Lung microvascular endothelial cell (primary cell): ENCODE data around the gene CHCHD4. TPM values are rescaled to one million over a fixed set of nuclear protein-coding genes. Genes with fewer than 3 reads are reported as not detected.
A peak's percentile ranks its signal among the peaks of the same experiment; 100 is the strongest.

ENCODE experiments used
- DNase-seq, 2 donors: peaks; one replicate each; pipeline versions ENCODE4 v3.0.0 to v3.0.0-alpha.2; 2010; ENCODE audit warnings: low read depth in 2 of 2
- total RNA-seq: library from RNA; depleted of rRNA; stranded (reverse); fragments of >200 nt; gene quantifications from 2 replicates; pipeline ENCODE4 v1.2.1, GENCODE V29; 2014

CHCHD4 gene
- 9.6 and 13.1 TPM in 2 replicates for total RNA-seq

- DNase-seq = peak; percentile 99
Observed at GRCh38 chr3:14124615-14125192, at the start of gene CHCHD4, which contains the start of gene TMEM43. TSS of gene CHCHD4 (minus strand) at chr3:14124870. CDS start at chr3:14124676, 194 bp downstream. TSS of gene TMEM43 (plus strand) at chr3:14125052. CDS start at chr3:14125194, 142 bp downstream.

- no peak for DNase-seq
Observed at GRCh38 chr3:14172496-14172895, 47.8 kb upstream of the CHCHD4 start.

- peak in 1 of 2 donors; percentile 82 for DNase-seq
Observed at GRCh38 chr3:14170531-14171159, 46.0 kb upstream of the CHCHD4 start.

GRCh38 chr3:14169871-14170270 lies 45.2 kb upstream of the CHCHD4 start:
- no peak for DNase-seq

GRCh38 chr3:14169435-14169834 lies 44.8 kb upstream of the CHCHD4 start:
- DNase-seq = no peak

- peak in 1 of 2 donors; percentile 71 for DNase-seq
Observed at GRCh38 chr3:14166877-14167603, 42.4 kb upstream of the CHCHD4 start.

- peak in 1 of 2 donors; percentile 14 for DNase-seq
Observed at GRCh38 chr3:14162178-14162577, 37.5 kb upstream of the CHCHD4 start.

- DNase-seq = no peak
Observed at GRCh38 chr3:14161282-14161681, 36.6 kb upstream of the CHCHD4 start.

GRCh38 chr3:14159426-14159825 lies 34.8 kb upstream of the CHCHD4 start:
- DNase-seq = no peak

- no peak for DNase-seq
Observed at GRCh38 chr3:14158370-14158769, 33.7 kb upstream of the CHCHD4 start.

- DNase-seq = no peak
Observed at GRCh38 chr3:14157951-14158350, 33.3 kb upstream of the CHCHD4 start.

GRCh38 chr3:14156843-14157561 lies 32.3 kb upstream of the CHCHD4 start:
- no peak for DNase-seq

- DNase-seq = no peak
Observed at GRCh38 chr3:14156201-14156600, 31.5 kb upstream of the CHCHD4 start.

- DNase-seq = no peak
Observed at GRCh38 chr3:14154895-14155440, 30.3 kb upstream of the CHCHD4 start.

- DNase-seq = peak; percentile 44 to 50
Observed at GRCh38 chr3:14154276-14154675, 29.6 kb upstream of the CHCHD4 start.

GRCh38 chr3:14153663-14154062 lies 29.0 kb upstream of the CHCHD4 start:
- no peak for DNase-seq

GRCh38 chr3:14152963-14153355 lies 28.3 kb upstream of the CHCHD4 start:
- DNase-seq = no peak

- DNase-seq = peak; percentile 14 to 27
Observed at GRCh38 chr3:14152233-14152962, 27.7 kb upstream of the CHCHD4 start.

- DNase-seq = no peak
Observed at GRCh38 chr3:14151471-14152083, 26.9 kb upstream of the CHCHD4 start.

- DNase-seq = no peak
Observed at GRCh38 chr3:14150491-14151230, 26.0 kb upstream of the CHCHD4 start.
